ENCODE measurements around the gene STPG3. TPM values are rescaled to one million over a fixed set of nuclear protein-coding genes. Genes with fewer than 3 reads are reported as not detected.
"Not testable (repeated sequence)": the region's sequence is repeated elsewhere in the genome, so short reads cannot be mapped to it uniquely, and the experiment has no call there.

The STPG3 gene
- total RNA-seq, 1 donor: not detected

- no peak for DNase-seq (ENCODE audit: low read depth)
- H3K4me3 ChIP-seq (ENCODE audit: low read depth, low read length): no peak overlapping the region
- TF ChIP-seq CTCF (IDR thresholded peaks at IDR 0.05; ENCODE audit: insufficient read depth, low read depth, low read length): no peak
Observed at GRCh38 chr9:137237759-137238726, 13.0 kb upstream of the STPG3 start.

DNA sequence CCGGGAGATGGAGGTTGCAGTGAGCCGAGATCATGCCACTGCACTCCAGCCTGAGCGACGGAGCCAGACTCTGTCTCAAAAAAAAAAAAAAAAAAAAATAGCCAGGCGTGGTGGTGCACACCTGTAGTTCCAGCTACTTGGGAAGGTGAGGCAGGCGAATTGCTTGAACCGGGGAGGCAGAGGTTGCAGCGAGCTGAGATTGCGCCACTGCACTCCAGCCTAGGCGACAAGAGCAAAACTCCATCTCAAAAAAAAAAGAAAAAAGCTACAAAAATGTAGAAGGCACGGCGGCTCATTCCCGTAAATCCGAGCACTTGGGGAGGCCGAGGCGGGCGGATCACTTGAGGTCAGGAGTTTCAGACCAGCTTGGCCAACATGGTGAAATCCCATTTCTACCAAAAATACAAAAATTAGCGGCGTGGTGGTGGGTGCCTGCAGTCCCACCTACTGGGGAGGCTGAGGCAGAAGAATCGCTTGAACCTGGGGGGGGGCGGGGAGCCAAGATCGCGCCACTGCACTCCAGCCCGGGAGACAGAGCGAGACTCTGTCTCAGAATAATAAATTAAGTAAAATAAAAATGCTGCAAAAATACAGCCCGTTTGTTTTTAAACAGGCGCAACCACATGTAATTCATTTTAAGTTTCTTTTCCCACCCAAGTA, 11.4 kb upstream of the STPG3 start:
- not testable (repeated sequence) for DNase-seq (ENCODE audit: low read depth)
- H3K4me3 ChIP-seq (ENCODE audit: low read depth, low read length): peak overlapping the region; percentile 65

DNA sequence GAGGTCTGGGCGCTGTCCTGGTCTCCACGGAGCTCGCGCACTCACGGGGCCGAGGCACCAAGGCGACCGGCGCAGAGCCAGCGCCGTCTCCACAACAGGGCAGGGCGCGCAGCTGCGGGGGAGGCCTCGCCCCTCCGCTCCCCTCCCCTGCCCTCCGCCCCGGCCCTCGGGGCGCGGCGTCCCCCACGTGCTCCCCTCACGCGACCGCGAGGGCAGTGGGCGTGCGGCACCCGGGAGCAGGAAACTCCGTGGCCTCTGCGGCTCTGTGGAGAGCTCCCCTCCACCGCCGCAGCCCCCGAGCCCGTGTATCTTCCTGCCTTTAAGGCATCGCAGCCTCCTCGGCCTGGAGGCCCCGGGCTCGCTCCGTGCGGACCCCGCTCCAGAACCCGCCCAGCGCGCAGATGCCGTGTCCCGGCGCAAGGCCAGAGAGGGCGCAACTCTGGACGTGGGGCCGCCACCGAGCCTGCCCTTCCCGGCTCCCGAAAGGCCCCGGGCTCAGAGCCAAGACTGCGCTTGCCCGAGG, 10.7 kb upstream of the STPG3 start:
- peak; percentile 75 for DNase-seq (ENCODE audit: low read depth)

GRCh38 chr9:137240841-137241489, 10.1 kb upstream of the STPG3 start, which contains the start of gene TUBB4B:
Gene TUBB4B (plus strand): TSS chr9:137241287. CDS start chr9:137241361, 74 bp downstream.
- TF ChIP-seq CTCF (IDR thresholded peaks at IDR 0.05; ENCODE audit: insufficient read depth, low read depth, low read length): no peak
- H3K4me3 ChIP-seq (ENCODE audit: low read depth, low read length): peak within 1 kb of the TSS; percentile 85
- DNase-seq (ENCODE audit: low read depth): peak; percentile 100

More for the DNA sequence above, 10.7 kb upstream of the STPG3 start:
- H3K4me3 ChIP-seq (ENCODE audit: low read depth, low read length): peak overlapping the region; percentile 65
- TF ChIP-seq CTCF (IDR thresholded peaks at IDR 0.05; ENCODE audit: insufficient read depth, low read depth, low read length): no peak

- peak; percentile 42 for DNase-seq (ENCODE audit: low read depth)
- TF ChIP-seq CTCF (IDR thresholded peaks at IDR 0.05; ENCODE audit: insufficient read depth, low read depth, low read length): no peak
- peak overlapping the region; percentile 85 for H3K4me3 ChIP-seq (ENCODE audit: low read depth, low read length)
Observed at GRCh38 chr9:137241490-137242268, 9.4 kb upstream of the STPG3 start.

GRCh38 chr9:137242269-137243203, 8.6 kb upstream of the STPG3 start:
- no peak for TF ChIP-seq CTCF (IDR thresholded peaks at IDR 0.05; ENCODE audit: insufficient read depth, low read depth, low read length)
- no peak for DNase-seq (ENCODE audit: low read depth)
- peak overlapping the region; percentile 85 for H3K4me3 ChIP-seq (ENCODE audit: low read depth, low read length)

DNA sequence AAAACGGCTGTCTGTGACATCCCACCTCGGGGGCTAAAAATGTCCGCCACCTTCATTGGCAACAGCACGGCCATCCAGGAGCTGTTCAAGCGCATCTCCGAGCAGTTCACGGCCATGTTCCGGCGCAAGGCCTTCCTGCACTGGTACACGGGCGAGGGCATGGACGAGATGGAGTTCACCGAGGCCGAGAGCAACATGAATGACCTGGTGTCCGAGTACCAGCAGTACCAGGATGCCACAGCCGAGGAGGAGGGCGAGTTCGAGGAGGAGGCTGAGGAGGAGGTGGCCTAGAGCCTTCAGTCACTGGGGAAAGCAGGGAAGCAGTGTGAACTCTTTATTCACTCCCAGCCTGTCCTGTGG, 7.8 kb upstream of the STPG3 start:
- DNase-seq (ENCODE audit: low read depth); H3K4me3 ChIP-seq (ENCODE audit: low read depth, low read length): not testable (repeated sequence)
